H9 (cell line): ENCODE measurements around the gene DAD1. TPM values are rescaled to one million over a fixed set of nuclear protein-coding genes. Genes with fewer than 3 reads are reported as not detected.
A peak's percentile ranks its signal among the peaks of the same experiment; 100 is the strongest.

Experiments
- DNase-seq: peaks from one replicate; pipeline ENCODE4 v3.0.0-alpha.2; 2017
- H2AFZ ChIP-seq: one replicate; pipeline ENCODE4 v1.6.1; 2013; ENCODE audit warnings: mild to moderate bottlenecking, low read length, control low read depth, moderate library complexity
- H2AK5ac ChIP-seq: 2 replicates; pipeline ENCODE4 v1.6.1; 2013; ENCODE audit warnings: low read length, control low read depth, mixed read lengths; ENCODE audit not compliant: insufficient read length
- H2BK120ac ChIP-seq: one replicate; pipeline ENCODE4 v1.6.1; 2013; ENCODE audit warnings: low read depth, mild to moderate bottlenecking, low read length, control low read depth, inconsistent platforms; ENCODE audit not compliant: poor library complexity, severe bottlenecking
- H2BK12ac ChIP-seq: 2 replicates; pipeline ENCODE4 v1.6.1; 2013; ENCODE audit warnings: low read length, control low read depth, mixed read lengths, low read depth; ENCODE audit not compliant: insufficient read length
- H2BK15ac ChIP-seq: 2 replicates; pipeline ENCODE4 v1.6.1; 2013; ENCODE audit warnings: low read depth, low read length, control low read depth
- H2BK20ac ChIP-seq: one replicate; pipeline ENCODE4 v1.6.1; 2013; ENCODE audit warnings: low read depth, mild to moderate bottlenecking, low read length, control low read depth, inconsistent platforms; ENCODE audit not compliant: poor library complexity, severe bottlenecking
- H2BK5ac ChIP-seq: 2 replicates; pipeline ENCODE4 v1.6.1; 2013; ENCODE audit warnings: low read length, control low read depth, mixed read lengths; ENCODE audit not compliant: insufficient read length
- H3K14ac ChIP-seq: 2 replicates; pipeline ENCODE4 v1.6.1; 2013; ENCODE audit warnings: low read length, control low read depth; ENCODE audit not compliant: insufficient read depth
- H3K18ac ChIP-seq: 2 replicates; pipeline ENCODE4 v1.6.1; 2013; ENCODE audit warnings: low read depth, mild to moderate bottlenecking, mixed read lengths, low read length, control low read depth; ENCODE audit not compliant: insufficient read length
- H3K23ac ChIP-seq: 2 replicates; pipeline ENCODE4 v1.6.1; 2013; ENCODE audit warnings: low read length, control low read depth, mixed read lengths, low read depth; ENCODE audit not compliant: insufficient read length
- H3K23me2 ChIP-seq: 2 replicates; pipeline ENCODE4 v1.6.1; 2013; ENCODE audit warnings: low read depth, mild to moderate bottlenecking, mixed read lengths, low read length, control low read depth; ENCODE audit not compliant: insufficient read length, poor library complexity, severe bottlenecking
- H3K27ac ChIP-seq: 2 replicates; pipeline ENCODE4 v1.5.1; 2013; ENCODE audit warnings: low read length, control low read depth, mixed read lengths, low read depth; ENCODE audit not compliant: insufficient read length
- H3K27me3 ChIP-seq: 2 replicates; pipeline ENCODE4 v1.6.1; 2013; ENCODE audit warnings: low read length, control low read depth, inconsistent platforms; ENCODE audit not compliant: insufficient read depth
- H3K4ac ChIP-seq: 2 replicates; pipeline ENCODE4 v1.6.1; 2013; ENCODE audit warnings: low read depth, mild to moderate bottlenecking, control low read depth, inconsistent platforms, low read length, moderate library complexity
- H3K4me1 ChIP-seq: 2 replicates; pipeline ENCODE4 v1.6.1; 2013; ENCODE audit warnings: low read length, control low read depth, inconsistent platforms; ENCODE audit not compliant: insufficient read depth
- H3K4me2 ChIP-seq: 2 replicates; pipeline ENCODE4 v1.6.1; 2013; ENCODE audit warnings: low read length, control low read depth, mixed read lengths; ENCODE audit not compliant: insufficient read length, insufficient read depth
- H3K56ac ChIP-seq: 2 replicates; pipeline ENCODE4 v1.6.1; 2013; ENCODE audit warnings: low read depth, mild to moderate bottlenecking, mixed read lengths, low read length, control low read depth; ENCODE audit not compliant: insufficient read length
- H3K79me1 ChIP-seq: 2 replicates; pipeline ENCODE4 v1.6.1; 2013; ENCODE audit warnings: low read depth, mild to moderate bottlenecking, moderate library complexity, low read length, control low read depth, inconsistent platforms; ENCODE audit not compliant: insufficient read depth, poor library complexity, severe bottlenecking
- H3K79me2 ChIP-seq: 2 replicates; pipeline ENCODE4 v1.6.1; 2013; ENCODE audit warnings: low read length, control low read depth, inconsistent platforms; ENCODE audit not compliant: insufficient read depth
- H3K9ac ChIP-seq: 2 replicates; pipeline ENCODE4 v1.6.1; 2013; ENCODE audit warnings: low read length, control low read depth, mixed read lengths; ENCODE audit not compliant: insufficient read length; ENCODE audit errors: extremely low read depth
- H3K9me3 ChIP-seq: one replicate; pipeline ENCODE4 v1.6.1; 2013; ENCODE audit warnings: low read depth, low read length, inconsistent platforms; ENCODE audit not compliant: control insufficient read depth
- H3T11ph ChIP-seq: one replicate; pipeline ENCODE4 v1.6.1; 2013; ENCODE audit warnings: mild to moderate bottlenecking, low read length, control low read depth, inconsistent platforms
- H4K20me1 ChIP-seq: one replicate; pipeline ENCODE4 v1.6.1; 2013; ENCODE audit not compliant: control insufficient read depth, insufficient read length, insufficient read depth
- H4K5ac ChIP-seq: 2 replicates; pipeline ENCODE4 v1.6.1; 2013; ENCODE audit warnings: low read depth, mild to moderate bottlenecking, mixed read lengths, low read length, control low read depth; ENCODE audit not compliant: insufficient read length
- H4K8ac ChIP-seq: replicated peaks from 2 replicates; pipeline ENCODE4 v1.6.1; 2013; ENCODE audit warnings: low read length, control low read depth, mixed read lengths, low read depth; ENCODE audit not compliant: insufficient read length
- H4K91ac ChIP-seq: 2 replicates; pipeline ENCODE4 v1.6.1; 2013; ENCODE audit warnings: low read depth, mild to moderate bottlenecking, moderate library complexity, mixed read lengths, low read length, control low read depth; ENCODE audit not compliant: insufficient read length
- H3K27ac Mint-ChIP-seq, 3 experiments: 2 replicates in 2 of 3; 3 replicates in 1 of 3; pipeline ENCODE4 v1.8.0; 2020 to 2021; ENCODE audit warnings: mixed read lengths in 3 of 3, mild to moderate bottlenecking in 1 of 3, moderate library complexity in 1 of 3
- H3K27me3 Mint-ChIP-seq: 2 replicates; pipeline ENCODE4 v1.8.0; 2021; ENCODE audit warnings: low read depth, mild to moderate bottlenecking, moderate library complexity, mixed read lengths
- H3K36me3 Mint-ChIP-seq, 3 experiments: 2 replicates in 2 of 3; 3 replicates in 1 of 3; pipeline ENCODE4 v1.8.0; 2020 to 2021; ENCODE audit warnings: low read depth in 3 of 3, mixed read lengths in 3 of 3; ENCODE audit not compliant: insufficient read depth in 1 of 3
- H3K4me1 Mint-ChIP-seq, 2 experiments: 2 replicates each; pipeline ENCODE4 v1.8.0; 2020; ENCODE audit warnings: mixed read lengths in 2 of 2
- H3K4me3 Mint-ChIP-seq, 2 experiments: 2 replicates in 1 of 2; 3 replicates in 1 of 2; pipeline ENCODE4 v1.8.0; 2020 to 2021; ENCODE audit warnings: mild to moderate bottlenecking in 2 of 2, mixed read lengths in 2 of 2, moderate library complexity in 1 of 2
- H3K9me3 Mint-ChIP-seq, 2 experiments: 2 replicates in 1 of 2; 3 replicates in 1 of 2; pipeline ENCODE4 v1.8.0; 2020; ENCODE audit warnings: mild to moderate bottlenecking in 2 of 2, mixed read lengths in 2 of 2, moderate library complexity in 1 of 2
- WGBS: extraction: QIAGEN DNeasy Blood & Tissue Kit; methylation state at CpG from one replicate; pipeline ENCODE4 v1.1.7; 2013; ENCODE audit warnings: missing lambda C conversion rate, low lambda C conversion rate, mixed read lengths; ENCODE audit not compliant: insufficient read length; ENCODE audit errors: extremely low coverage; 5-methylcytosine and 5-hydroxymethylcytosine counted together
- total RNA-seq: library from RNA; stranded (reverse); gene quantifications from 2 replicates; pipeline ENCODE4 v1.2.1, GENCODE V29; 2021
- TF ChIP-seq, protein P1 (sequence below): fragments of 200-600 bp; sonication (generic); conservative IDR thresholded peaks from 3 replicates; pipeline ENCODE4 v1.8.0; 2021; ENCODE audit warnings: antibody characterized with exemption, mild to moderate bottlenecking

Gene DAD1
- total RNA-seq, 1 experiment from 2014 or later, result 127 TPM

DNA sequence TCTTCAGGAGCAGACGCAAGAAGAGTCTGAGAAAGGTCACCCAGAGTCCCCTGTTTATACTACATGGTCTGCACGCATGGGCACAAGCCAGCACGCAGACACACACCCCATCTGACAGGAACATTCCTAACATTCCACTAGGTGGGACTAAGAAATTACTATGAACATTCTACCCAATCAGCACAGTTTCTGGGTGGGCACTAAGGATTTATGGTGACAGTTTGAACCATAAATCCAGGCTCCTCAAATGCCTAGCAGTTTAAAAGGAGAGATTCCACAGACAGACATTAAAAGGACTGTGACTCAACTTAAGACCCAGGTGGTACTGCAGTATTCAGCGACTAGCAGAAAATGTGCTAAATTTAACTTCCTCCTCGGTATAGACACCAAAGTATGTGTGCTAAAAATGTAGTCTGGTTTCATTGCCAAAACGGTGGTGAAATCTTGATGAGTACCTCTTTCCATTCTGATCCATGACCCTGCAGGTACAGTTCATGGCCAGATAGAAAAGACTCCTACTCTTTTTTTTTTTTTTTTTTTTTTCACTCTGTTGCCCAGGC is 25.3 kb upstream of the DAD1 start:
- Mint-ChIP-seq H3K36me3 (peaks cover 12 to 28% (median 24%) of the 10 kb centered on the region in 3 experiments), H3K4me1 (peaks cover 13 to 15% of the 10 kb centered on the region in 2 experiments), H3K9me3 (peaks cover 2 to 3% of the 10 kb centered on the region in 2 experiments; a peak in 2 of 5 replicates), H3K27ac (peak overlapping the region; percentile 9 to 79 (median 60); a peak in 3 of 7 replicates), H3K4me3 (no peak overlapping the region), H3K27me3 (no peaks in the 10 kb centered on the region; the same call in 1 of the 2 replicates)
- Histone ChIP-seq H3K23ac (no peak overlapping the region), H3K23me2 (no peaks in the 10 kb centered on the region), H2AK5ac (no peak overlapping the region), H4K5ac (no peak overlapping the region), H4K20me1 (no peaks in the 10 kb centered on the region), H2BK15ac (no peak overlapping the region), H3K79me2 (no peaks in the 10 kb centered on the region), H2BK120ac (no peak overlapping the region), H2BK20ac (no peak overlapping the region), H3K79me1 (no peaks in the 10 kb centered on the region), H2BK12ac (no peak overlapping the region), H2BK5ac (no peak overlapping the region), H4K91ac (no peak overlapping the region), H3T11ph (no peak overlapping the region), H3K27me3 (no peaks in the 10 kb centered on the region), H2AFZ (no peak overlapping the region), H3K4me1 (peaks cover 3% of the 10 kb centered on the region; the same call in 1 of the 2 replicates), H3K27ac (no peak overlapping the region), H3K4me2 (no peak overlapping the region), H3K18ac (no peak overlapping the region), H3K14ac (no peak overlapping the region), H3K56ac (no peak overlapping the region), H3K9me3 (no peaks in the 10 kb centered on the region), H3K4ac (no peak overlapping the region), H3K9ac (no peak overlapping the region), H4K8ac (no peak overlapping the region)
- TF ChIP-seq, protein P1, sequence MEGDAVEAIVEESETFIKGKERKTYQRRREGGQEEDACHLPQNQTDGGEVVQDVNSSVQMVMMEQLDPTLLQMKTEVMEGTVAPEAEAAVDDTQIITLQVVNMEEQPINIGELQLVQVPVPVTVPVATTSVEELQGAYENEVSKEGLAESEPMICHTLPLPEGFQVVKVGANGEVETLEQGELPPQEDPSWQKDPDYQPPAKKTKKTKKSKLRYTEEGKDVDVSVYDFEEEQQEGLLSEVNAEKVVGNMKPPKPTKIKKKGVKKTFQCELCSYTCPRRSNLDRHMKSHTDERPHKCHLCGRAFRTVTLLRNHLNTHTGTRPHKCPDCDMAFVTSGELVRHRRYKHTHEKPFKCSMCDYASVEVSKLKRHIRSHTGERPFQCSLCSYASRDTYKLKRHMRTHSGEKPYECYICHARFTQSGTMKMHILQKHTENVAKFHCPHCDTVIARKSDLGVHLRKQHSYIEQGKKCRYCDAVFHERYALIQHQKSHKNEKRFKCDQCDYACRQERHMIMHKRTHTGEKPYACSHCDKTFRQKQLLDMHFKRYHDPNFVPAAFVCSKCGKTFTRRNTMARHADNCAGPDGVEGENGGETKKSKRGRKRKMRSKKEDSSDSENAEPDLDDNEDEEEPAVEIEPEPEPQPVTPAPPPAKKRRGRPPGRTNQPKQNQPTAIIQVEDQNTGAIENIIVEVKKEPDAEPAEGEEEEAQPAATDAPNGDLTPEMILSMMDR, result no peak
- no CpG with 5 or more reads among the region's 6 CpGs for WGBS
- DNase-seq, result no peak
